Fibroblast of villous mesenchyme (primary cell): ENCODE data around the gene USP17L11. TPM values are rescaled to one million over a fixed set of nuclear protein-coding genes. Genes with fewer than 3 reads are reported as not detected.

Source experiments
- total RNA-seq: library from RNA; depleted of rRNA; stranded (reverse); fragments of >200 nt; gene quantifications from 2 replicates; pipeline ENCODE4 v1.2.3, GENCODE V29; 2012

Gene USP17L11
- total RNA-seq, 1 donor = not detected

Other genes starting within 250 kb of the USP17L11 start
- gene FAM90A26, start 45.0 kb upstream of the USP17L11 start, total RNA-seq = not detected in 2 replicates
- gene USP17L10, start 4.7 kb upstream of the USP17L11 start, total RNA-seq = not detected in 2 replicates
- gene USP17L12, start 4.7 kb downstream of the USP17L11 start, total RNA-seq = not detected in 2 replicates
- not detected in 2 replicates for gene USP17L13, start 9.5 kb downstream of the USP17L11 start, total RNA-seq
- gene USP17L15, start 19.0 kb downstream of the USP17L11 start, total RNA-seq = not detected in 2 replicates
- not detected in 2 replicates for gene USP17L17, start 28.5 kb downstream of the USP17L11 start, total RNA-seq
- gene USP17L18, start 33.2 kb downstream of the USP17L11 start, total RNA-seq = not detected in 2 replicates
- gene USP17L19, start 38.0 kb downstream of the USP17L11 start, total RNA-seq = not detected in 2 replicates
- gene USP17L20, start 42.7 kb downstream of the USP17L11 start, total RNA-seq = not detected in 2 replicates
- gene USP17L21, start 47.5 kb downstream of the USP17L11 start, total RNA-seq = not detected in 2 replicates
- gene USP17L22, start 52.2 kb downstream of the USP17L11 start, total RNA-seq = not detected in 2 replicates
- gene USP17L24, start 109.8 kb downstream of the USP17L11 start, total RNA-seq = not detected in 2 replicates
- gene USP17L25, start 114.5 kb downstream of the USP17L11 start, total RNA-seq = not detected in 2 replicates
- gene USP17L26, start 119.3 kb downstream of the USP17L11 start, total RNA-seq = not detected in 2 replicates
- not detected in 2 replicates for gene USP17L5, start 124.0 kb downstream of the USP17L11 start, total RNA-seq
- not detected in 2 replicates for gene USP17L27, start 128.7 kb downstream of the USP17L11 start, total RNA-seq
- not detected in 2 replicates for gene USP17L28, start 133.5 kb downstream of the USP17L11 start, total RNA-seq
- gene USP17L29, start 138.2 kb downstream of the USP17L11 start, total RNA-seq = not detected in 2 replicates
- not detected in 2 replicates for gene USP17L30, start 147.7 kb downstream of the USP17L11 start, total RNA-seq
- not detected in 2 replicates for gene DEFB131A, start 229.0 kb downstream of the USP17L11 start, total RNA-seq